PFSK-1 (cell line): ENCODE data around the gene LAMC1.

Experiments
- FOXP2 ChIP-seq: optimal IDR thresholded peaks from 2 replicates; pipeline ENCODE3; 2011; ENCODE audit warnings: borderline replicate concordance, control low read depth, inconsistent platforms; ENCODE audit not compliant: insufficient read depth; ENCODE audit errors: extremely low read length, extremely low read depth
- POLR2AphosphoS5 ChIP-seq: IDR thresholded peaks from 2 replicates; pipeline ENCODE4 v1.6.1; 2012; ENCODE audit warnings: low read depth, mild to moderate bottlenecking, control low read depth, low read length, moderate library complexity
- SIN3A ChIP-seq: IDR thresholded peaks from 2 replicates; pipeline ENCODE4 v1.6.1; 2012; ENCODE audit warnings: mild to moderate bottlenecking, low read length, moderate library complexity, borderline replicate concordance; ENCODE audit not compliant: insufficient read depth
- TAF1 ChIP-seq: IDR thresholded peaks from 2 replicates; pipeline ENCODE4 v1.6.1; 2012; ENCODE audit warnings: low read length, control low read depth, borderline replicate concordance; ENCODE audit not compliant: insufficient read depth
- TF ChIP-seq, protein P1 (sequence below), 2 experiments: IDR thresholded peaks; 2 replicates each; pipeline versions ENCODE4 v1.6.1 to v1.8.0; 2011 to 2012; ENCODE audit warnings: low read depth in 2 of 2, low read length in 2 of 2, control low read depth in 1 of 2, inconsistent platforms in 1 of 2, mild to moderate bottlenecking in 1 of 2, moderate library complexity in 1 of 2; ENCODE audit not compliant: insufficient read depth in 1 of 2

LAMC1 gene

DNA sequence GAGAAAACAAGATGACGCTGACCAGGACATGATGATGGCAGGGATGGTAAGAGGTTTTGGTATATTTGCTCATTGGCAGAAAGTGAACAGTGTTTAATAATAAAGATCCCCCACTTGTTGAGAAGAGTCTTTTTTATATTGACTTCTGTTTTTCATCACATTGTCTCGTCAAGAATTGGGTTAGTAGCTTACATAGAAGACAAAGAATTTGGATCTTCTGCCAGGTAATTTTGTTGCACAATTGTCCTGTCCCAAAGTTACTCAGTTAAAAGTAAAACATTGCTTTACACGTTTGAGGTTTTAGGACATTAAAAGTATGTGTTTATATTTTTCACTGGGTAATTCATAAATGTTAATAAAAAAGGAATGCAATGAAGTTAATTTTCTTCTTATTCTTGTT lies 114.6 kb downstream of the LAMC1 start:
- no peak for TF ChIP-seq POLR2AphosphoS5
- no peak for TF ChIP-seq SIN3A
- TF ChIP-seq, protein P1, sequence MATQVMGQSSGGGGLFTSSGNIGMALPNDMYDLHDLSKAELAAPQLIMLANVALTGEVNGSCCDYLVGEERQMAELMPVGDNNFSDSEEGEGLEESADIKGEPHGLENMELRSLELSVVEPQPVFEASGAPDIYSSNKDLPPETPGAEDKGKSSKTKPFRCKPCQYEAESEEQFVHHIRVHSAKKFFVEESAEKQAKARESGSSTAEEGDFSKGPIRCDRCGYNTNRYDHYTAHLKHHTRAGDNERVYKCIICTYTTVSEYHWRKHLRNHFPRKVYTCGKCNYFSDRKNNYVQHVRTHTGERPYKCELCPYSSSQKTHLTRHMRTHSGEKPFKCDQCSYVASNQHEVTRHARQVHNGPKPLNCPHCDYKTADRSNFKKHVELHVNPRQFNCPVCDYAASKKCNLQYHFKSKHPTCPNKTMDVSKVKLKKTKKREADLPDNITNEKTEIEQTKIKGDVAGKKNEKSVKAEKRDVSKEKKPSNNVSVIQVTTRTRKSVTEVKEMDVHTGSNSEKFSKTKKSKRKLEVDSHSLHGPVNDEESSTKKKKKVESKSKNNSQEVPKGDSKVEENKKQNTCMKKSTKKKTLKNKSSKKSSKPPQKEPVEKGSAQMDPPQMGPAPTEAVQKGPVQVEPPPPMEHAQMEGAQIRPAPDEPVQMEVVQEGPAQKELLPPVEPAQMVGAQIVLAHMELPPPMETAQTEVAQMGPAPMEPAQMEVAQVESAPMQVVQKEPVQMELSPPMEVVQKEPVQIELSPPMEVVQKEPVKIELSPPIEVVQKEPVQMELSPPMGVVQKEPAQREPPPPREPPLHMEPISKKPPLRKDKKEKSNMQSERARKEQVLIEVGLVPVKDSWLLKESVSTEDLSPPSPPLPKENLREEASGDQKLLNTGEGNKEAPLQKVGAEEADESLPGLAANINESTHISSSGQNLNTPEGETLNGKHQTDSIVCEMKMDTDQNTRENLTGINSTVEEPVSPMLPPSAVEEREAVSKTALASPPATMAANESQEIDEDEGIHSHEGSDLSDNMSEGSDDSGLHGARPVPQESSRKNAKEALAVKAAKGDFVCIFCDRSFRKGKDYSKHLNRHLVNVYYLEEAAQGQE (IDR thresholded peaks at IDR 0.05; ENCODE audit: insufficient read depth in 1 of 2, low read depth in 2 of 2, low read length in 2 of 2): no peak
- TF ChIP-seq FOXP2: no peak
- TF ChIP-seq TAF1: no peak

DNA sequence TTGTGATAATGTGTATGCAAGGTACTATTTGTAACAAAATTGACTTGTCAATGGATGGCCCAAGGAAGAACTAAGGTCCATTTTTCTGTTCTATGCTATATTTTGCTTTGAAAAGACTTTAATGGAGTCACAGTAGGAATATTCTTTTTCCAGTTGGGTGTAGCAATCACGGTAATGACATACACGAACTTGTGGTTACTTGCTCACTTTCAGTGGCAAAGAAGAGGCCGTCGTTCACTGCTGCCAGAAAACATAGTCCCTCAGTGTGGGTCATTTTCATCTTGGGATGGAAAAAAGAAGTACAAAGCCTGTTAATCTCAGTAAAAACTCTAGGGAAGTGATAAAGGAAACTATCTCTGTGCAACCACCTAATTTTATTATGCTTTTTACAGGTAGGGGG lies 115.1 kb downstream of the LAMC1 start:
- TF ChIP-seq, protein P1 (IDR thresholded peaks at IDR 0.05; ENCODE audit: insufficient read depth in 1 of 2, low read depth in 2 of 2, low read length in 2 of 2): no peak
- TF ChIP-seq SIN3A (no peak), FOXP2 (no peak)

DNA sequence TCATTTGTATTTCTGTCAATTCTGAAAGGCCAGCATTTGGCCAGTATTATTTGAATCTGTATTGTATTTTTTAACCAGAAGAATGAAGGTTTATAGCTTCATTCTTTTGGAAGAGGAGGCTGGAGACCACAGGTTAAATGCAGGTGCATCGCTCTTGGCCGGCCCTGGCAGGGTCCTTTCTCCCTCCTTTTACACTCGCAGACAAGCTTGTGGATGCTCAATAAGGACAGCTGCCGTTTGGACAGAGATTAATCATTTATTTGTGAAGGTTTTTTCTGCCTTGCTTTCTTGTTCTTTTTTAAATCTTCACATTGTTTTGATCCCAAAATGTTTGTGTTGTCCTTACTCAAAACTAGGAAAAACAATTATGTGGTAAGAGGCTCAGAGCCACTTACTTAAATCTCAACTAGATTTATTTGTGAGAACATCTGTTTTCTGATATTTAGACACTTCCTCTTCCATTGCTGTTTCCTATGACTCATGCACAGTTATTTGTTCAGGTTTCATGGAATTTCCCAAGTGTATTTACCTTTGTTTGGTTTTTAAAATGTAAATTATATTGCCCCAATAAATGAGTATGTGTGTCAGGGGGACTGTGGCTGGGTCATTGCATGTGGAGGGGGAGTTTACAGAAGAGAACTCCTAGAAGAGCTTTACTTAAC lies 116.2 kb downstream of the LAMC1 start:
- TF ChIP-seq, protein P1 (IDR thresholded peaks at IDR 0.05; ENCODE audit: insufficient read depth in 1 of 2, low read depth in 2 of 2, low read length in 2 of 2): no peak
- peak; percentile 30; the same call in 1 of the 2 replicates for TF ChIP-seq POLR2AphosphoS5

DNA sequence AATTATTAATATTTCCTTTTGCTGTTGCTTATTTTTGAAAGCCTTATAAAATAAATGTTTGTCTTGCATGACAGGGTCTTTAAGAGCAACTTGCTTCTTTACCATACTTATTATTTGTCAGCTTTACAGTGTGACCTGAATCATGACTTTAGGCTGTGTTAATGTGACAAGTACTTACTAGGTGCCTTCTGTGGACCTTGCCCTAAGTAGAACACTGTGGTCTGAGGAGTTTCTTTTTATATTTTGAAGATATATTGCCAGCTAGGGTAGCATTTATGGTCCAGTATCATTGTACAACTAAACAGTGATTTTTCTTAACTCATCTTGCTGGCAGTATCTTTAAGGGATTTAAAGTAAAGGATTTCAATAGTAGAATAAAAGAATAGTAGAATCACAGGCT lies 117.4 kb downstream of the LAMC1 start:
- TF ChIP-seq TAF1: no peak
- TF ChIP-seq POLR2AphosphoS5: no peak
- TF ChIP-seq, protein P1 (IDR thresholded peaks at IDR 0.05; ENCODE audit: insufficient read depth in 1 of 2, low read depth in 2 of 2, low read length in 2 of 2): no peak
- no peak for TF ChIP-seq FOXP2
- TF ChIP-seq SIN3A: no peak

DNA sequence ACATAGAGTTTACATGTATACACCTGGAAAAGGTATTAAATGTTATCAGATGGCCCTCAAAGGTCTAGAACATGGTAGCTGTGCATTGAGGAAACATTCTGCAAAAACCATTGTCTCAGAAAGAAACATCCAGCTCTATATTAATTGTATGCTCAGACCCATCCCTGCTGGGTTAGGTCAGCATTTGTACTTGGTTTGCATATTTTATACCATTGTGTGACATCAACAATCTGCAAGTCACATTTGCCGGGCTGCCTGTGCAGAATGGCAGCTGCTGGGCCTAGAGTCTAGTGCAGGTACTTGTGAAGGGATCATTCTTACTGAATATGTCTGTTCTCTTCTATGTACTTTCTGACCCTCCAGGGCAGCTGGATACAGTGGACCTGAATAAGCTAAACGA lies 119.0 kb downstream of the LAMC1 start:
- TF ChIP-seq TAF1 (no peak), POLR2AphosphoS5 (no peak), FOXP2 (no peak), SIN3A (no peak)
- TF ChIP-seq, protein P1 (IDR thresholded peaks at IDR 0.05; ENCODE audit: insufficient read depth in 1 of 2, low read depth in 2 of 2, low read length in 2 of 2): no peak
